BE2C (cell line): Measurements from ENCODE around the gene SEMA5B.

Source experiments
- DNase-seq: peaks from one replicate; pipeline ENCODE4 v3.0.0-alpha.2; 2020
- H3K27me3 ChIP-seq: fragments of 250-450 bp; sonication (Bioruptor Pico); 2 replicates; pipeline ENCODE4 v1.5.1; 2020; ENCODE audit warnings: mild to moderate bottlenecking
- H3K36me3 ChIP-seq: fragments of 250-450 bp; sonication (Bioruptor Pico); 2 replicates; pipeline ENCODE4 v1.5.1; 2020; ENCODE audit warnings: mild to moderate bottlenecking
- H3K4me1 ChIP-seq: fragments of 250-450 bp; sonication (Bioruptor Pico); 2 replicates; pipeline ENCODE4 v1.5.1; 2020
- H3K4me3 ChIP-seq: 2 replicates; pipeline ENCODE4 v1.5.1; 2011; ENCODE audit warnings: low read depth, low read length
- H3K9me3 ChIP-seq: fragments of 250-450 bp; sonication (Bioruptor Pico); 2 replicates; pipeline ENCODE4 v1.5.1; 2020
- TF ChIP-seq, protein P1 (sequence below): IDR thresholded peaks from 2 replicates; pipeline ENCODE4 v1.5.1; 2012; ENCODE audit warnings: mild to moderate bottlenecking, low read depth, low read length

The SEMA5B gene

DNA sequence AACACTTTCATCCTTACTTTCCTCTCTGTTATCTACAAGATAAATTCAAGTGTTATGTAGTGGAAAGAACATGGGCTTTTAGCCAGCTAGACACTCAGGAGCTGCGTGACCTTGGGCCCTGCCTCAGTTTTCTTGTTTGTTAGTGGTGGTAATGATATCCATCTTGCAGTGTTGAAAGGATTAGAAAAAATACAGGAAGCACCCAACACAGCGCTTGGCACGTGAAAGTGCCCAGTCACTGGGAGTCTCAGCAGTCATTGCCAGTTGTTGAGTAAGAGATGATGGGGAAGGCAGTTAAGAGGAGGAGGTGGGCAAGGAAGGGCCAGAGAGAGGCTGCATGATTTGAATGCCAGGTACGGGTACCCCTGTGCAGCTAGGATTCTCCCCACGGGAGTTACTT lies 44.6 kb upstream of the SEMA5B start:
- Histone ChIP-seq H3K4me3 (no peak overlapping the region), H3K9me3 (no peaks in the 10 kb centered on the region), H3K36me3 (no peaks in the 10 kb centered on the region), H3K4me1 (peaks cover 41% of the 10 kb centered on the region), H3K27me3 (no peaks in the 10 kb centered on the region)
- TF ChIP-seq, protein P1, sequence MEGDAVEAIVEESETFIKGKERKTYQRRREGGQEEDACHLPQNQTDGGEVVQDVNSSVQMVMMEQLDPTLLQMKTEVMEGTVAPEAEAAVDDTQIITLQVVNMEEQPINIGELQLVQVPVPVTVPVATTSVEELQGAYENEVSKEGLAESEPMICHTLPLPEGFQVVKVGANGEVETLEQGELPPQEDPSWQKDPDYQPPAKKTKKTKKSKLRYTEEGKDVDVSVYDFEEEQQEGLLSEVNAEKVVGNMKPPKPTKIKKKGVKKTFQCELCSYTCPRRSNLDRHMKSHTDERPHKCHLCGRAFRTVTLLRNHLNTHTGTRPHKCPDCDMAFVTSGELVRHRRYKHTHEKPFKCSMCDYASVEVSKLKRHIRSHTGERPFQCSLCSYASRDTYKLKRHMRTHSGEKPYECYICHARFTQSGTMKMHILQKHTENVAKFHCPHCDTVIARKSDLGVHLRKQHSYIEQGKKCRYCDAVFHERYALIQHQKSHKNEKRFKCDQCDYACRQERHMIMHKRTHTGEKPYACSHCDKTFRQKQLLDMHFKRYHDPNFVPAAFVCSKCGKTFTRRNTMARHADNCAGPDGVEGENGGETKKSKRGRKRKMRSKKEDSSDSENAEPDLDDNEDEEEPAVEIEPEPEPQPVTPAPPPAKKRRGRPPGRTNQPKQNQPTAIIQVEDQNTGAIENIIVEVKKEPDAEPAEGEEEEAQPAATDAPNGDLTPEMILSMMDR: no peak
- DNase-seq: no peak

DNA sequence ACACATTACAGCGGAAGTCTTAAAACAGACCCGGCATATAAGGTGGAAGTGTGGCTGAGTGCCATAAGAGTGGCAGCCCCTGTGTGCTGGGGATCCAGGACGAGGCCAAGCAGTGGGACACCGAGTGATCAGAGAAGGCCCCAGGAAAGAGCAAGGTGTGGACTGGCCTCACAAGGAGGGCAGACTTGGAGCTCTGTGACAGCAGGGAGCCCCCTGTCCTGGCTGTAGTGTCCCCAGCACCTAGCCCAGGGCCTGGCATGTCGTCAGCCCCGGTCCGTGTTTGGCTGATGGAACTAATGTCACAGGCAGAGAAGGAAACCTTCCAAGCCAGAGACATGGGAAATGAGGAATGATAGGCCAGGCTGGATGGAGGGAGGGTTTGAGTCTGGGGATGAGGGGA lies 44.0 kb upstream of the SEMA5B start:
- TF ChIP-seq, protein P1: no peak
- Histone ChIP-seq H3K36me3 (no peaks in the 10 kb centered on the region), H3K9me3 (no peaks in the 10 kb centered on the region), H3K4me1 (peaks cover 35% of the 10 kb centered on the region), H3K4me3 (no peak overlapping the region), H3K27me3 (no peaks in the 10 kb centered on the region)
- no peak for DNase-seq

DNA sequence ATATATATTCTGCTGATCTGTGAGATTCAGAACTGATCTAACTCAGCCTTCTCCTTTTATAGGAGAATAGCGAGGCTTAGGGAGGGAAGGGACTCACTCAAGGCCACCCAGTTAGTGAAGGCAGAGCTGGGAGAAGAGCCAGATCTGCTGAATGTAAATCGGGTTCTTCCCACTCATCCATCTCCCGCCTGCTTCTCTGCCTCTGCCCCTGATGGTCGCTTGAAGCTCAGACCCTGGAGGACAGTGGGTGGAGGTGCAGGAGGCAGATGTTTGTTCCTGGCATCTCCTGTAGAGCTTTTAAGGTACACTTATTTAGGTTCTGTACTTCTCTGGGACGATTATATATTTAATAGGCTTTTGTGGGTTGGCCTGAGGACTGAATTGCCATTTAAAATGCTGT lies 43.6 kb upstream of the SEMA5B start:
- H3K9me3 ChIP-seq: no peaks in the 10 kb centered on the region
- peaks cover 35% of the 10 kb centered on the region for H3K4me1 ChIP-seq
- H3K27me3 ChIP-seq: no peaks in the 10 kb centered on the region
- H3K36me3 ChIP-seq: no peaks in the 10 kb centered on the region
- DNase-seq: peak; percentile 75
- H3K4me3 ChIP-seq: no peak overlapping the region
- TF ChIP-seq, protein P1: peak; percentile 66

DNA sequence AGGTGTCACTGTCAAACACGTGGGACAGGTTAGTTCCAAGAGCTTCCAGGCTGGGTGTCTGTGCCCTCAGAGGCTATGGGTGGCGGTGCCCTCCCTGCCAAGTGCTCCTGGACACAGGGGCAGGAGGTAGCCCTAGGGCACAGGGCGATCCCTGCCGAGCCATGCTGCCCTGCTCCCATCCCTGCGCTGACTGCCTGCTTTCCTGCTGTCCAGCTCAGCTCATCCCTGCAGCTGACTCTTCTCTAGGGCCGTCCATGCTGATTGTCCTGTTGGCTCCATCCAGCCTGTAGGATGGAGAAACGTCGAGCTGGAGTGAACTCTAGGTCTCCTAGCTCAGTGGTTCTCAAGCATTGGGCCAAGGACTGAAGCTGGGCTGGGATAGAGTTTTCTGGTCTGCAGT lies 42.9 kb upstream of the SEMA5B start:
- Histone ChIP-seq H3K9me3 (no peaks in the 10 kb centered on the region), H3K4me3 (no peak overlapping the region), H3K27me3 (no peaks in the 10 kb centered on the region), H3K36me3 (no peaks in the 10 kb centered on the region), H3K4me1 (peaks cover 31% of the 10 kb centered on the region)
- TF ChIP-seq, protein P1: no peak
- DNase-seq: no peak

DNA sequence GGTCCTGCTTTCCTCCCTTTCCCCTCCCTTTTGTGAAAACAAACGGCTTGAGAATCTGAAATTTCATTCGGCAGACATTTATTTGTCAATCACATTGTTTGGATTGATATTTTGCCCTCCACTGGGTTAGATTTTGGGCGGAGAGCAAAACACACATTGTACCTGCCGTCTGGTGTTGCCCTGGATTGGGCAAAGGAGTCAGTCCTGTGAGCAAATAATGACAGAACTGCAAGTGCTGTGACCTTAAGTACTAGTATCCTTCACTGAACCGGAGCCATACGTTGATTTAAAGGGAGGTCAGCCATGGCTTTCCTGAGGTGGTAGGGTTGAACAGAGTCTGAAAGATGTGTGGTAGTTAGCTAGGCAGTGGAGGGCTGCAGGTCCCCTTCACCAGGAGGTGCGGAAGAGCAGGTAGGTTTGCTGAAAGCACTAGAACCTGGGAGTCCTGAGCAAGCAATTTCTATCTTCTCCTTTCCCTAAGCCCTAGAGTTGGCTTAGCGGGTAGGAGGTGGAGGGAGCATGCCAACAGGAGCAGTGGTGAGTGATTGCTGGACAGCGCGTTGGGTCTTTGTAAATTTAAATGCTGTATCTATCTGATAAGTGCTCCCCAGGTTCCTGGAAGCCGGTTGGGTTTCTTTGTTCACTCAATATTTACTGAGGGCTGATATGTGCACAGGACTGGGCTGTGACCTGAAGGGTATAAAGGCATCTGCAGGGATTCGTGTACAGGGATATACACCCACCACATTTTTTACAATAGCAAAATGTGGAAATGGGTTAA lies 41.2 kb upstream of the SEMA5B start:
- DNase-seq: no peak
- Histone ChIP-seq H3K9me3 (no peaks in the 10 kb centered on the region), H3K27me3 (no peaks in the 10 kb centered on the region), H3K4me3 (peak overlapping the region; percentile 93), H3K36me3 (no peaks in the 10 kb centered on the region), H3K4me1 (peaks cover 29% of the 10 kb centered on the region)
- TF ChIP-seq, protein P1: no peak
